ENCODE results near the gene KCNQ4.

KCNQ4 gene

GRCh38 chr1:40740039-40740996, 43.3 kb upstream of the KCNQ4 start:
- ChIA-PET POLR2A (no interaction called here), CTCF (interaction anchor here (1.0 to 1.7 kb wide), 3 partner anchors 32 to 34 kb away, joined by 3 to 5 read pairs (median 5); no protein-coding TSS in a partner anchor)
- no peak for TF ChIP-seq CTCF (IDR thresholded peaks at IDR 0.05; ENCODE audit: insufficient read depth, low read length, missing control alignments)

GRCh38 chr1:40740997-40741736, 42.4 kb upstream of the KCNQ4 start:
- ChIA-PET CTCF (interaction anchor here (1.0 to 1.7 kb wide), 3 partner anchors 8 to 33 kb away, joined by 3 to 5 read pairs (median 4); no protein-coding TSS in a partner anchor), POLR2A (no interaction called here)
- DNase-seq (ENCODE audit: low read depth, low spot score), result no peak
- no peak for TF ChIP-seq CTCF (IDR thresholded peaks at IDR 0.05; ENCODE audit: insufficient read depth, low read length, missing control alignments)
- H3K4me3 ChIP-seq (ENCODE audit: low read depth, low read length), result no peak overlapping the region

More at GRCh38 chr1:40740039-40740996, 43.3 kb upstream of the KCNQ4 start:
- DNase-seq (ENCODE audit: low read depth, low spot score), result no peak
- no peak overlapping the region for H3K4me3 ChIP-seq (ENCODE audit: low read depth, low read length)

GRCh38 chr1:40742363-40743061, 41.1 kb upstream of the KCNQ4 start:
- ChIA-PET CTCF (interaction anchor here (1.0 to 1.7 kb wide), 2 partner anchors 10 to 31 kb away, joined by 4 to 5 read pairs; no protein-coding TSS in a partner anchor), POLR2A (no interaction called here)
- no peak overlapping the region for H3K4me3 ChIP-seq (ENCODE audit: low read depth, low read length)

GRCh38 chr1:40743452-40743851, 40.1 kb upstream of the KCNQ4 start:
- POLR2A ChIA-PET, result no interaction called here
- CTCF ChIA-PET, result no interaction called here
- no peak overlapping the region for H3K4me3 ChIP-seq (ENCODE audit: low read depth, low read length)
- DNase-seq (ENCODE audit: low read depth, low spot score), result no peak
- no peak for TF ChIP-seq CTCF (IDR thresholded peaks at IDR 0.05; ENCODE audit: insufficient read depth, low read length, missing control alignments)

More at GRCh38 chr1:40742363-40743061, 41.1 kb upstream of the KCNQ4 start:
- no peak for DNase-seq (ENCODE audit: low read depth, low spot score)
- no peak for TF ChIP-seq CTCF (IDR thresholded peaks at IDR 0.05; ENCODE audit: insufficient read depth, low read length, missing control alignments)

GRCh38 chr1:40743860-40744259, 39.7 kb upstream of the KCNQ4 start:
- ChIA-PET POLR2A (no interaction called here), CTCF (no interaction called here)
- no peak for DNase-seq (ENCODE audit: low read depth, low spot score)
- TF ChIP-seq CTCF (IDR thresholded peaks at IDR 0.05; ENCODE audit: insufficient read depth, low read length, missing control alignments), result no peak
- H3K4me3 ChIP-seq (ENCODE audit: low read depth, low read length), result no peak overlapping the region

All from AG04449 (cell line).